ENCODE data around the gene RPL39L.

DNA sequence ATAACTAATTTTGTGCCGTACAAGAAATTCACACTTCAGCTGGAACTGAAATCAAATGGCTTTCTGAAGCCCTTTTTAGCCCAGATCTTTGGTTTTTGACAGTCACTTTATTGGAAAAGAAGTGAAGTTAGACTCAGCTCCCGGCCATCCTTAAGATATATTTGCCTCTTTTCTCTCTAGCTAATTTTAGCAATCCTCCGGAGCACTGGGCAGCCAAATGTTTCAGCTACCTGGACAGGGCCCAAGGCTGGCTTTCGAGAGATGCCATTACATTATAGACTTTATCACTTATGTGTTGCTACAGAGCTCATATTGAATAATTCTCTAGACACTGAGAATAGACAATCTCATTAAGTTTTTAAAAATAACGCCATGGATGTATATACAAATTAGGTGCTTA is 28.5 kb upstream of the RPL39L start:
- no peak for TF ChIP-seq POLR2A (IDR thresholded peaks at IDR 0.05)
- TF ChIP-seq POLR2AphosphoS5 (IDR thresholded peaks at IDR 0.05): no peak

Measured in upper lobe of left lung (tissue), 4 donors.